Activated naive CD8-positive, alpha-beta T cell treated with anti-CD3 and anti-CD28 coated beads, Interleukin-2, amount 50 U/mL, for 24 hours (primary cell): ENCODE results near the gene ATMIN.

Experiments used
- ATAC-seq: fragments of 150-1000 bp; cut with Tn5 transposase; one replicate; pipeline ENCODE4 v1.10.0; 2021
- DNase-seq: peaks from one replicate; pipeline ENCODE4 v3.0.0; 2021
- H3K27ac Mint-ChIP-seq: one replicate; pipeline ENCODE4 v1.8.0; 2021; ENCODE audit warnings: mild to moderate bottlenecking, mixed read lengths
- H3K27me3 Mint-ChIP-seq: one replicate; pipeline ENCODE4 v1.8.0; 2021; ENCODE audit warnings: mixed read lengths
- H3K36me3 Mint-ChIP-seq: one replicate; pipeline ENCODE4 v1.8.0; 2021; ENCODE audit warnings: low read depth, mixed read lengths
- H3K4me1 Mint-ChIP-seq: one replicate; pipeline ENCODE4 v1.8.0; 2021; ENCODE audit warnings: mixed read lengths
- H3K4me3 Mint-ChIP-seq: one replicate; pipeline ENCODE4 v1.8.0; 2021; ENCODE audit warnings: mild to moderate bottlenecking, moderate library complexity, mixed read lengths
- H3K9me3 Mint-ChIP-seq: one replicate; pipeline ENCODE4 v1.8.0; 2021; ENCODE audit warnings: mixed read lengths

Gene ATMIN

DNA sequence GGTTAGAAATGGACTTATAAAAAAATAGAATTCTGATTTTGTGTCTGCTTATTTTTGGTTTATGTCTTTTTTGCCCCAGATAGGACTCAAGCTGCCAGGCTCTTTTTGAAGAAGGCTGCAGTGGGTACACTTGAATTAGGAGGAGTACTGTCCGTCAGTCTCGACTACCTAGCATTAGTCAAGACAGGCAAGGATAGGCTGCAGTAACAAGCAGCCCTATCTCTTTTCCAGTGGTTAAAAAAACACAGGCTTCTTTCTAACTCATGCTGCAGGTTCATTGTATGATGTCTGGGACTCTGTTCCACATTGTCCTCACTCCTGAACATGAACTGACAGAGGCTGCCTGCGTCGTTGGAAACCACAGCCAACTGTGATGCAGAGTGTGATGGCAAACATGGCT is 33.4 kb downstream of the ATMIN start:
- Mint-ChIP-seq H3K36me3 (no peaks in the 10 kb centered on the region), H3K9me3 (no peaks in the 10 kb centered on the region), H3K4me3 (no peak overlapping the region), H3K27me3 (peaks cover 2% of the 10 kb centered on the region), H3K4me1 (no peaks in the 10 kb centered on the region), H3K27ac (no peak overlapping the region)
- no peak for ATAC-seq
- DNase-seq: no peak

- DNase-seq: no peak
Measured at GRCh38 chr16:81070979-81071378, 35.3 kb downstream of the ATMIN start.

DNA sequence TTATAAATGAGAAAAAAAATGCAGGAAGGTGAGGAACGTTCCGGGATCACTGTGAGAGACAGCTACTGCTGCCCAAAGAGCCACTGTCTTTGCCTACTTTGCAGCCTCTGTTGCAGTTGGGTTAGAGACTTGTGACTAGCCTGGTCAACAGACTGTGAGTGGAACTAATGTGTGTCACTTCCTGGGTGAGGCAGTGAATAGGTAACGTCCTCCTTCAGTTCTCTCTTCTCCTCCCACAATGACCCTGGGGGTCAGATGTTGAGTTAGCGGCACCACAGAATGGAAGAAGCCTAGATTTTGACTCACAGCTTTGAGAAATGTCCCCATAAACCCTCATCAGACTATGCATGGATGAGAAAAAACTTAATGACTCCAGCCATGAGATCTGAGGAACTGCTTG is 36.2 kb downstream of the ATMIN start:
- Mint-ChIP-seq H3K36me3 (no peaks in the 10 kb centered on the region), H3K9me3 (no peaks in the 10 kb centered on the region), H3K27ac (no peak overlapping the region), H3K27me3 (peaks cover 2% of the 10 kb centered on the region), H3K4me3 (no peak overlapping the region), H3K4me1 (no peaks in the 10 kb centered on the region)
- ATAC-seq (no peak), DNase-seq (no peak)

More at GRCh38 chr16:81070979-81071378, 35.3 kb downstream of the ATMIN start:
- Mint-ChIP-seq H3K27me3 (peaks cover 2% of the 10 kb centered on the region), H3K4me1 (no peaks in the 10 kb centered on the region), H3K4me3 (no peak overlapping the region), H3K36me3 (no peaks in the 10 kb centered on the region), H3K27ac (no peak overlapping the region), H3K9me3 (no peaks in the 10 kb centered on the region)
- no peak for ATAC-seq

DNA sequence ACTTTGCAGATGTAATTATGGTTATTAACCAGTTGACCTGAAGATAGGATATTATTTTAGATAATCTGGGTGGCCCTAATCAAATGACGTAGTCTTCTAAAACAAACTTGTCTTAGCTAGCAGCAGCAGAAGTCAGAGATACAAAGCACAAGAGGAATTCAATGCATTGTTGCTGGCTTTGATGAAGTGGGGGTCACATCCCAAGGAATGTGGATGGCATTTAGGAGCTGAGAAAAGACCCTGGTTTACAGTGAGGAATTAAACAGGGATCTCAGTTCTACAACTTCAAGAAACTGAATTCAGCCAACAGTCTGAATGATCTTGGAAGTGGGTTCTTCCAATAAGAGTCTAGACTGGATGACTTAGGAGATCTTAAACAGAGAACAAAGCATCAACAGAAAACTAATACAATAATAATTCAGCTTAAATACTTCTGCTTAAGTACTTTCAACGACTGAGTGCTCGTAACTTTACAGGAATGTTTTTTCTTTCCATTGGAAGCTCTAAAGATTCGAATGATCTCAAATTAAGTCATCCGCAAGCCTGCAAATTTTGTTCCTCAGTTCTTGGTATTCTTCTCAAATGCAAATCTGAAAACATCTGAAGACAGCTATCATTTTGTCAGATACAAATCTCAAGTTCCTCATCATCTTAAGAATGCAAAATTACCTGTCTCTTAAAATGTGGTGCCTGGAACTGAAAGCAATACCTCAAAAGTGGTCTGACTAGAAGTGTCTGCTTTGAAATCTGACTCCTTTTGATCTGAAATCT is 38.1 kb downstream of the ATMIN start:
- peaks cover 4% of the 10 kb centered on the region for H3K4me1 Mint-ChIP-seq
- DNase-seq: no peak
- H3K36me3 Mint-ChIP-seq: no peaks in the 10 kb centered on the region
- no peak for ATAC-seq
- no peak overlapping the region for H3K27ac Mint-ChIP-seq
- no peak overlapping the region for H3K4me3 Mint-ChIP-seq
- no peaks in the 10 kb centered on the region for H3K9me3 Mint-ChIP-seq
- H3K27me3 Mint-ChIP-seq: peaks cover 2% of the 10 kb centered on the region

DNA sequence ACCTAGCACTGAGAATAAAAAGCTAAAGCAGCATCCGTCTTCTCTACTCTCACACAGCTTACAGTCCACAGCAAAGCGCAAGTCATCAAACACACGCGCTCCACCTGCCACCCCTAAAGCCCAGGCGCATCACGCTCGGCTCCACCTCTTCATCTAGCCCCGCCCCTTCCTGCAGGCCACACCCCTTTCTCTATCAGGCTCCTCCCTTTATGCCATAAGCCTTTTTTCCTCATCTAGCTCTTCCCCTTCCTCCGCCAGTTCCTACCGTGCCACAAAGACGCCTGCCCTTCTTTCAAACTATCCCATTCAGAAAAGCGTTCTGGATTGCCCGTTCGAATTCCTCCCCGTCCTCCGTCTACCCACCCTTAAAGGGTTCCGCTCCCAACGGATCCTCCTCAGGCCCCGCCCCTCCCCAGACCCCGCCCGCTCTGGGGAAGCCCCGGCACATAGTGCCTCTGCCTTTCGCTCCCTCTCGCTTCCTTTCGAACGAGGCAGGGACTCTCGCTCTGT is 41.0 kb downstream of the ATMIN start:
- peak; percentile 90 for DNase-seq
- Mint-ChIP-seq H3K27ac (no peak overlapping the region), H3K4me1 (peaks cover 4% of the 10 kb centered on the region), H3K36me3 (no peaks in the 10 kb centered on the region), H3K4me3 (no peak overlapping the region), H3K9me3 (no peaks in the 10 kb centered on the region), H3K27me3 (no peaks in the 10 kb centered on the region)
- ATAC-seq: peak; percentile 87

DNA sequence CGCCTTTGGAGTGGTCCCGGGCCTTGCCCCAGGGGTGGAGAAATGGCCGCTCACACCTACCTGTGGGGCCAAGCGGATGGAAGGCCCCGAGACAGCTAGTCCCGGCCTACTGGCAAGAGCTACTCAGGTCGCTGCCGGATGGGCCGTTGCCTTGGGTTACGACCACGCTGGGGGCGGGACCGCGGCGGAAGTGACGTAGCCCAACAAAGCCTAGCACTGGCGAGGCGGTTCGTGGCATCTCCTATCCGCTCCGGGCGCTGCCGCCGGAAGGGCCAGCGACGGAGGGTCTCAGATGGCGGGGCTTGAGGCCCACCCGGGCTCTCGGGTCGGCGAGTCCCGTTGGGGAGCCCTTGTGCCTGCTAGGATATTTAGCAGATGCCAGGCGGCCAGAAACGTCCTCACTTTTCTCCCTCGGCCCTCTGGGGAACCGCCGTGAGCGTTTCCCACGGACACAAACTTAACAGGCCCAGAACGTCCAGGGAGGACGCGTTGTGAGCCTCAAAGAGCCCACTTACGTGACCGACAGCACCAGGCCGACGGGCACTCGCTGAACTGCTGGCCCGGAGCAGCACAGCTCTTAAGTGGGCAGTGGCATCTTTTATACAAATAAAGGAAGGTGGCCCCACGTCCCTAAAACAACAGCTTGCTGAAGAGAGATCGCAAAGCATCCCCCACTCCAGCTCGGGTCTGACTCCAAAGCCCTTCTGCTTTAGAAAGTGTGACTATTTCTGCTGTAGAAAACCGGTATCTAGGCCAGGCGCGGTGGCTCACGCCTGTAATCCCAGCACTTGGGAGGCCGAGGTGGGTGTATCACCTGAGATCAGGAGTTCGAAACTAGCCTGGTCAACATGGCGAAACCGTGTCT is 41.7 kb downstream of the ATMIN start, which contains the start of gene C16orf46:
Gene C16orf46 (minus strand): TSS at position 163 of the 865 bp plus-strand sequence. CDS start 13,283 bp downstream, outside the sequence.
- peak; percentile 96 for ATAC-seq
- H3K9me3 Mint-ChIP-seq: no peaks in the 10 kb centered on the region
- no peaks in the 10 kb centered on the region for H3K36me3 Mint-ChIP-seq
- H3K27me3 Mint-ChIP-seq: no peaks in the 10 kb centered on the region
- no peak within 1 kb of the TSS for H3K4me3 Mint-ChIP-seq
- H3K27ac Mint-ChIP-seq: no peak within 1 kb of the TSS
- peaks cover 4% of the 10 kb centered on the region for H3K4me1 Mint-ChIP-seq
- DNase-seq: peak; percentile 98

GRCh38 chr16:81080233-81080632 is 44.6 kb downstream of the ATMIN start:
- Mint-ChIP-seq H3K27me3 (no peaks in the 10 kb centered on the region), H3K27ac (no peak overlapping the region), H3K36me3 (no peaks in the 10 kb centered on the region), H3K4me1 (peaks cover 4% of the 10 kb centered on the region), H3K9me3 (no peaks in the 10 kb centered on the region), H3K4me3 (no peak overlapping the region)
- ATAC-seq: no peak
- DNase-seq: no peak

DNA sequence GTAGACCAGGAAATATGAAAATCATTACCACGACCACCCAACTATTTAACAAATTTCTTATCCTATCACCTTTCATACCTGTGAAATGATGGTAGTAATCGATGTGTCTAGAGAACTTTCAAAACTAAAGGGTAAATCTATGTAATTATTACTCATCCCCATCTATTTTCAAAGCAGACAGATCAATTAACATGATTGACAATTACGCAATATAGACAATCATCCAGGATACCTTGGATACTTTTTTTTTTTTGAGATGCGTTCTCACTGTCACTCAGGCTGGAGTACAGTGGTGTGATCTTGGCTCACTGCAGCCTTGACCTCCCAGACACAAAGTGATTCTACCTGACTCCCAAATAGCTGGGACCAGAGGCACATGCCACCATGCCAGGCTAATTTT is 45.4 kb downstream of the ATMIN start:
- H3K27me3 Mint-ChIP-seq: no peaks in the 10 kb centered on the region
- H3K4me3 Mint-ChIP-seq: no peak overlapping the region
- no peak for ATAC-seq
- no peak overlapping the region for H3K27ac Mint-ChIP-seq
- H3K9me3 Mint-ChIP-seq: no peaks in the 10 kb centered on the region
- peaks cover 4% of the 10 kb centered on the region for H3K4me1 Mint-ChIP-seq
- H3K36me3 Mint-ChIP-seq: no peaks in the 10 kb centered on the region
- DNase-seq: no peak

- Mint-ChIP-seq H3K27me3 (no peaks in the 10 kb centered on the region), H3K4me3 (no peak overlapping the region), H3K27ac (no peak overlapping the region), H3K4me1 (no peaks in the 10 kb centered on the region), H3K9me3 (no peaks in the 10 kb centered on the region), H3K36me3 (peaks cover 2% of the 10 kb centered on the region)
- ATAC-seq: no peak
- no peak for DNase-seq
Measured at GRCh38 chr16:81088836-81089235, 53.2 kb downstream of the ATMIN start.

DNA sequence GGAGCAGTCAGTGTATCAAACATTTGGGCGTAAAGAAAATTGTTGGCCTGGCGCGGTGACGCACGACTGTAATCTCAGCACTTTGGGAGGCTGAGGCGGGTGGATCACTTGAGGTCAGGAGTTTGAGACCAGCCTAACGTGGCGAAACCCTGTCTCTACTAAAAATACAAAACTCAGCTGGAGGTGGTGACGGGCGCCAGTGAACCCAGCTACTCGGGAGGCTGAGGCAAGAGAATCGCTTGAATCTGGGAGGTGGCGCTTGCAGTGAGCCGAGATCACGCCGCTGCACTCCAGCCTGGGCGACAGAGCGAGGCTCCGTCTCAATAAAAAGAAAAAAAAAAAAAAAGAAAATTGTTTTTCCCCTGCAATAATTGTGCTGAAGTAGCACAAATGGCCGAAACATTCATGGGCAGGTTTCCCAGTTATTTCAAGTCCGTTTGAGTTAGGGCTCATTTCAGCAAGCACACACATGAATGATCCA is 59.2 kb downstream of the ATMIN start:
- ATAC-seq (no peak), DNase-seq (no peak)
- peak overlapping the region; percentile 83 for H3K4me3 Mint-ChIP-seq
- H3K27me3 Mint-ChIP-seq: no peaks in the 10 kb centered on the region
- peaks cover under 1% of the 10 kb centered on the region for H3K36me3 Mint-ChIP-seq
- peaks cover 4% of the 10 kb centered on the region for H3K9me3 Mint-ChIP-seq
- H3K27ac Mint-ChIP-seq: no peak overlapping the region
- peaks cover 14% of the 10 kb centered on the region for H3K4me1 Mint-ChIP-seq

GRCh38 chr16:81095653-81095952 is 60.0 kb downstream of the ATMIN start:
- DNase-seq: no peak
- Mint-ChIP-seq H3K4me3 (peak overlapping the region; percentile 83), H3K4me1 (peaks cover 14% of the 10 kb centered on the region), H3K36me3 (no peaks in the 10 kb centered on the region), H3K9me3 (peaks cover 4% of the 10 kb centered on the region), H3K27me3 (no peaks in the 10 kb centered on the region), H3K27ac (peak overlapping the region; percentile 18)
- ATAC-seq: no peak

DNA sequence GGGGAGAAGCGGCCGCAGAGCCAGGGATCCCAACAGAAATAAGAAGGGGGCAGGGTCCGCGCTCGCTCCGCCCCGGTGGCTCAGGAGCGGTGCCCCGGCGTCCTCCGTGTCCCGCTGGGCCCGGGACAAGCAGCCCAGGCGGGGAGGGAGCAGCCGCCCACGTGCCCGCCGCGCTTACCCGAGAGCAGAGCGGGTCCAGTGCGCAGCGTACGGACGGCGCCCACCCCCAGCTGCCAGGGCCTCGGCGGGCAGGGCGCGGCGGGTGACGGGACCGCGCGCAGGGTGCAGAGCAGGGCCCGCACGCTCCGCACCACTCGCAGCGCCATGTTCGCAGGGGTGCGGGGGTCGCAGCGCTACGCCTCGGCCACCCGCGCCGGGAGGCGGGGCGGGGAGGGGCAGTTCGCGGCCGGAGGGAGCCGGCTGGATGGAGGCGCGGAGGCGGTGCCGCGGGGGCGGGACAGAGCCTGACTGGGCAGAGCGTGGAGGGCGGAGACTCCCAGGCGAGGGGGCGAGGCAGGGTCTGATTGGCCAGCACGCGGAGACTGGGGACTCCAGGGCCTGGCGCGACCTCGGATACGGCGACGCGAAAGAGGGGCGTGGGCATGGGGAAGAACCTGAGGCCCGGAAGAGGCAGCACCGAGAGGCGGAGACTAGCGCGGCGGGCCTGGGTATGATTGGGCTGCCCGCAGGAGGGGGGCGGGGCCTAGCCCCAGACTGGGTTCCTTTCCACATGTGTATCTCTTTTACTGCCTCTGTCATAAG is 60.5 kb downstream of the ATMIN start, which contains the start of gene GCSH:
Gene GCSH (minus strand): TSS at position 443 of the 762 bp plus-strand sequence. CDS start 117 bp downstream, at position 326.
- no peaks in the 10 kb centered on the region for H3K27me3 Mint-ChIP-seq
- H3K4me3 Mint-ChIP-seq: peak within 1 kb of the TSS; percentile 83
- peak within 1 kb of the TSS; percentile 47 for H3K27ac Mint-ChIP-seq
- H3K9me3 Mint-ChIP-seq: peaks cover 4% of the 10 kb centered on the region
- H3K4me1 Mint-ChIP-seq: peaks cover 14% of the 10 kb centered on the region
- no peaks in the 10 kb centered on the region for H3K36me3 Mint-ChIP-seq
- peak; percentile 98 for DNase-seq
- ATAC-seq: peak; percentile 99

GRCh38 chr16:81096715-81097208 is 61.1 kb downstream of the ATMIN start:
- ATAC-seq: no peak
- Mint-ChIP-seq H3K27ac (peak overlapping the region; percentile 47), H3K4me3 (peak overlapping the region; percentile 52), H3K36me3 (no peaks in the 10 kb centered on the region), H3K4me1 (peaks cover 14% of the 10 kb centered on the region), H3K27me3 (no peaks in the 10 kb centered on the region), H3K9me3 (peaks cover 4% of the 10 kb centered on the region)
- DNase-seq: no peak
